ENCODE data around the gene DOLK.

DOLK gene

DNA sequence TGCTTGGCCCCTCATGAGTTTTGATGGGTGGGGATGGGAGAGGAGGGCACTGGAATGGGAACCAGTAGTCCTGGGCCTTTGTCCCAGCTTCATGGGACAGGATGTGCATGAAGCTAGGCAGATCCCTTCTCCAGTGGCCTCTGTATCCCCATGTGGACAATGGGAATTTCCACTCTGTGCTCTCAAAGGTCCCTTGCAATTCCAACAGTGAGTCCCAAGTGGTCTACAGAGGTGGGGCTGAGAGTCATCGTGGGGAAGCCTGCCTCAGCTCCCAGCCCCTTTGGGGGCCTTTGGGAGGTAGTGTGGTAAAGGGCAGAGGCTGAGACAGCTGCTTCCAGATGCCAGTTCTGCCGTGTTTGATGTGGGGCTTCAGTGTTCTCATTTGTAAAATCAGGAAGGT is 28.5 kb downstream of the DOLK start:
- DNase-seq (no peak), ATAC-seq (ENCODE audit: insufficient read depth, low read depth) (no peak)
- Histone ChIP-seq H3K4me1 (ENCODE audit: insufficient read depth, low read length) (no peaks in the 10 kb centered on the region), H3K4me3 (ENCODE audit: low read depth in 1 of 2, low read length in 2 of 2) (no peak overlapping the region), H3K9ac (ENCODE audit: low read depth, low read length) (no peak overlapping the region), H3K36me3 (ENCODE audit: insufficient read depth, low read length) (peaks cover 34% of the 10 kb centered on the region), H2AFZ (ENCODE audit: low read depth, low read length) (no peak overlapping the region), H3K79me2 (ENCODE audit: insufficient read depth, low read length) (no peaks in the 10 kb centered on the region), H3K9me3 (ENCODE audit: insufficient read depth, low read length, severe bottlenecking) (no peaks in the 10 kb centered on the region), H3K27ac (ENCODE audit: low read length) (no peak overlapping the region), H3K27me3 (ENCODE audit: insufficient read depth, low read length, poor library complexity) (no peaks in the 10 kb centered on the region), H3K4me2 (ENCODE audit: insufficient read depth, low read length) (no peak overlapping the region), H4K20me1 (ENCODE audit: insufficient read depth, low read length) (0 out of 2 replicates have a peak, but pooled peaks cover 2% of the 10 kb centered on the region)
- TF ChIP-seq, protein P1, sequence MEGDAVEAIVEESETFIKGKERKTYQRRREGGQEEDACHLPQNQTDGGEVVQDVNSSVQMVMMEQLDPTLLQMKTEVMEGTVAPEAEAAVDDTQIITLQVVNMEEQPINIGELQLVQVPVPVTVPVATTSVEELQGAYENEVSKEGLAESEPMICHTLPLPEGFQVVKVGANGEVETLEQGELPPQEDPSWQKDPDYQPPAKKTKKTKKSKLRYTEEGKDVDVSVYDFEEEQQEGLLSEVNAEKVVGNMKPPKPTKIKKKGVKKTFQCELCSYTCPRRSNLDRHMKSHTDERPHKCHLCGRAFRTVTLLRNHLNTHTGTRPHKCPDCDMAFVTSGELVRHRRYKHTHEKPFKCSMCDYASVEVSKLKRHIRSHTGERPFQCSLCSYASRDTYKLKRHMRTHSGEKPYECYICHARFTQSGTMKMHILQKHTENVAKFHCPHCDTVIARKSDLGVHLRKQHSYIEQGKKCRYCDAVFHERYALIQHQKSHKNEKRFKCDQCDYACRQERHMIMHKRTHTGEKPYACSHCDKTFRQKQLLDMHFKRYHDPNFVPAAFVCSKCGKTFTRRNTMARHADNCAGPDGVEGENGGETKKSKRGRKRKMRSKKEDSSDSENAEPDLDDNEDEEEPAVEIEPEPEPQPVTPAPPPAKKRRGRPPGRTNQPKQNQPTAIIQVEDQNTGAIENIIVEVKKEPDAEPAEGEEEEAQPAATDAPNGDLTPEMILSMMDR (IDR thresholded peaks at IDR 0.05; ENCODE audit: borderline replicate concordance, extremely low read depth, low read length, poor library complexity, severe bottlenecking): no peak
- TF ChIP-seq EZH2 (IDR thresholded peaks at IDR 0.05; ENCODE audit: borderline replicate concordance, low read depth, low read length, severe bottlenecking): no peak

DNA sequence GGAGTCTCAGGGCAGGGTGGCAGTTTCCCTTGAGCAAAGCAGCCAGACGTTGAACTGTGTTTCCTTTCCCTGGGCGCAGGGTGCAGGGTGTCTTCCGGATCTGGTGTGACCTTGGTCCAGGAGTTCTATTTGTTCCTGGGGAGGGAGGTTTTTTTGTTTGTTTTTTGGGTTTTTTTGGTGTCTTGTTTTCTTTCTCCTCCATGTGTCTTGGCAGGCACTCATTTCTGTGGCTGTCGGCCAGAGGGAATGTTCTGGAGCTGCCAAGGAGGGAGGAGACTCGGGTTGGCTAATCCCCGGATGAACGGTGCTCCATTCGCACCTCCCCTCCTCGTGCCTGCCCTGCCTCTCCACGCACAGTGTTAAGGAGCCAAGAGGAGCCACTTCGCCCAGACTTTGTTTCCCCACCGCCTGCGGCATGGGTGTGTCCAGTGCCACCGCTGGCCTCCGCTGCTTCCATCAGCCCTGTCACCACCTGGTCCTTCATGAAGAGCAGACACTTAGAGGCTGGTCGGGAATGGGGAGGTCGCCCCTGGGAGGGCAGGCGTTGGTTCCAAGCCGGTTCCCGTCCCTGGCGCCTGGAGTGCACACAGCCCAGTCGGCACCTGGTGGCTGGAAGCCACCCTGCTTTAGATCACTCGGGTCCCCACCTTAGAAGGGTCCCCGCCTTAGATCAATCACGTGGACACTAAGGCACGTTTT is 30.1 kb downstream of the DOLK start:
- Histone ChIP-seq H3K27me3 (ENCODE audit: insufficient read depth, low read length, poor library complexity) (no peaks in the 10 kb centered on the region), H3K4me2 (ENCODE audit: insufficient read depth, low read length) (no peak overlapping the region), H2AFZ (ENCODE audit: low read depth, low read length) (no peak overlapping the region), H3K9me3 (ENCODE audit: insufficient read depth, low read length, severe bottlenecking) (no peaks in the 10 kb centered on the region), H3K79me2 (ENCODE audit: insufficient read depth, low read length) (no peaks in the 10 kb centered on the region; the same call in 1 of the 2 replicates), H3K36me3 (ENCODE audit: insufficient read depth, low read length) (peaks cover 40% of the 10 kb centered on the region), H3K9ac (ENCODE audit: low read depth, low read length) (no peak overlapping the region), H3K4me3 (ENCODE audit: low read depth in 1 of 2, low read length in 2 of 2) (no peak overlapping the region), H3K4me1 (ENCODE audit: insufficient read depth, low read length) (no peaks in the 10 kb centered on the region), H3K27ac (ENCODE audit: low read length) (no peak overlapping the region), H4K20me1 (ENCODE audit: insufficient read depth, low read length) (peaks cover 2% of the 10 kb centered on the region; the same call in 1 of the 2 replicates)
- ATAC-seq (ENCODE audit: insufficient read depth, low read depth): no peak
- TF ChIP-seq EZH2 (IDR thresholded peaks at IDR 0.05; ENCODE audit: borderline replicate concordance, low read depth, low read length, severe bottlenecking): no peak
- TF ChIP-seq, protein P1 (IDR thresholded peaks at IDR 0.05; ENCODE audit: borderline replicate concordance, extremely low read depth, low read length, poor library complexity, severe bottlenecking): no peak
- DNase-seq: no peak

DNA sequence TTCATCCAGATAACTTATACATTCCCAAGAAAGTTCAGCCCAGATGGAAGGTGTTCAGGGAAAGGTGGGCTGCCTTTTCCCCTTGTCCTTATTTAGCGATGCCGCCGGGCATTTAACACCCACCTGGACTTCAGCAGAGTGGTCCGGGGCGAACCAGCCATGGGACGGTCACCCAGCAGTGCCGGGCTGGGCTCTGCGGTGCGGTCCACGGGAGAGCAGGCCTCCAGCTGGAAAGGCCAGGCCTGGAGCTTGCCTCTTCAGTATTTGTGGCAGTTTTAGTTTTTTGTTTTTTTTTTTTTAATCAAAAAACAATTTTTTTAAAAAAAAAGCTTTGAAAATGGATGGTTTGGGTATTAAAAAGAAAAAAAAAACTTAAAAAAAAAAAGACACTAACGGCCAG is 30.7 kb downstream of the DOLK start:
- Histone ChIP-seq H3K27ac (ENCODE audit: low read length) (no peak overlapping the region), H4K20me1 (ENCODE audit: insufficient read depth, low read length) (peaks cover 5% of the 10 kb centered on the region; the same call in 1 of the 2 replicates), H3K36me3 (ENCODE audit: insufficient read depth, low read length) (peaks cover 44% of the 10 kb centered on the region), H3K9me3 (ENCODE audit: insufficient read depth, low read length, severe bottlenecking) (no peaks in the 10 kb centered on the region), H3K4me3 (ENCODE audit: low read depth in 1 of 2, low read length in 2 of 2) (no peak overlapping the region), H3K9ac (ENCODE audit: low read depth, low read length) (no peak overlapping the region), H3K79me2 (ENCODE audit: insufficient read depth, low read length) (no peaks in the 10 kb centered on the region; the same call in 1 of the 2 replicates), H2AFZ (ENCODE audit: low read depth, low read length) (no peak overlapping the region), H3K4me2 (ENCODE audit: insufficient read depth, low read length) (no peak overlapping the region), H3K4me1 (ENCODE audit: insufficient read depth, low read length) (no peaks in the 10 kb centered on the region), H3K27me3 (ENCODE audit: insufficient read depth, low read length, poor library complexity) (no peaks in the 10 kb centered on the region)
- TF ChIP-seq, protein P1 (IDR thresholded peaks at IDR 0.05; ENCODE audit: borderline replicate concordance, extremely low read depth, low read length, poor library complexity, severe bottlenecking): no peak
- no peak for TF ChIP-seq EZH2 (IDR thresholded peaks at IDR 0.05; ENCODE audit: borderline replicate concordance, low read depth, low read length, severe bottlenecking)
- ATAC-seq (ENCODE audit: insufficient read depth, low read depth) (no peak), DNase-seq (no peak)
